HG02759 (cell line): ENCODE results near the gene BIRC7.

ENCODE experiments used
- ATAC-seq: cut with Tn5 transposase; IDR thresholded peaks from one replicate; pipeline ENCODE4 v1.9.1; 2021; ENCODE audit warnings: mild to moderate bottlenecking, moderate library complexity; ENCODE audit not compliant: unreplicated experiment

Gene BIRC7

DNA sequence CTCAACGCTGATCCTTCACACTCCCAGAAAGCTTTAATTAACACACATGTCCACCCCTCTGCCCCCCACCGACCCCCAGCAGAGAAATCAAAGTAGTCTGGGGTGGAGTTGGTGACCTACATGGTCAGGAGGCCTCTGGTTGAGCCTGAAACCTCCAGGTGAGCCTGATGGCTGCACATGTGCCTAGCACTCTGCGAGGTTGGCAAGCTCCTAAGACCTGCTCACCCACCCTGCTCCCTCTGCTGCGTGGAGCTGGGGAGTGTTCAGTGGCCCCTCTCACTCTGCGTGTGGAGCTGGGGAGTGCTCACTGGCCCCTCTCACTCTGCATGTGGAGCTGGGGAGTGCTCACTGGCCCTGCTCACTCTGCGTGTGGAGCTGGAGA is 11.9 kb upstream of the BIRC7 start:
- no peak for ATAC-seq

- no peak for ATAC-seq
Observed at GRCh38 chr20:63224412-63225081, 11.2 kb upstream of the BIRC7 start.

GRCh38 chr20:63225082-63225454 is 10.6 kb upstream of the BIRC7 start:
- ATAC-seq = no peak

GRCh38 chr20:63226042-63226943 is 9.4 kb upstream of the BIRC7 start:
- ATAC-seq = no peak

GRCh38 chr20:63227260-63227659 is 8.4 kb upstream of the BIRC7 start:
- ATAC-seq = no peak

DNA sequence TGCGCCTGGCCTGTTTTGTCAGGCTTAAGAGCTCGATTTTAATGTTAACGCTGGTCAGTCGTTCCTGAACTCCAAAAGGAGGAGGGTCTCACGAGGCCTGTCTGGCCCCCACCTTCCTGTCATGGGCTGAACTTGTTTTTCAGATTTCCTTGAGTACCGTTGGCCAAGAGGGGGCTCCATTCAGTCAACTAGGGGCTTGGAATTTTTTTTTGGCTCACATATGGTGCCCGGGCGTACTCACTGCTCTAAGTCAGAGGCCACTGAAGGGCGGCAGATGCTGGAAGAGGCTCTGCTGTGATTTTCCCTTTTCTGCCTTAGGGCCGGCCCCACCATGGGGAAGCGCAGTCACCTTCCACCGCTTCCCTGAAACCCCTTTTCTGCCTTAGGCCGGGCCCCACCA is 6.9 kb upstream of the BIRC7 start:
- no peak for ATAC-seq

- ATAC-seq = no peak
Observed at GRCh38 chr20:63230800-63231268, 4.9 kb upstream of the BIRC7 start.

- ATAC-seq = no peak
Observed at GRCh38 chr20:63232235-63233060, 3.3 kb upstream of the BIRC7 start.

- no peak for ATAC-seq
Observed at GRCh38 chr20:63233061-63233344, 2.7 kb upstream of the BIRC7 start.

DNA sequence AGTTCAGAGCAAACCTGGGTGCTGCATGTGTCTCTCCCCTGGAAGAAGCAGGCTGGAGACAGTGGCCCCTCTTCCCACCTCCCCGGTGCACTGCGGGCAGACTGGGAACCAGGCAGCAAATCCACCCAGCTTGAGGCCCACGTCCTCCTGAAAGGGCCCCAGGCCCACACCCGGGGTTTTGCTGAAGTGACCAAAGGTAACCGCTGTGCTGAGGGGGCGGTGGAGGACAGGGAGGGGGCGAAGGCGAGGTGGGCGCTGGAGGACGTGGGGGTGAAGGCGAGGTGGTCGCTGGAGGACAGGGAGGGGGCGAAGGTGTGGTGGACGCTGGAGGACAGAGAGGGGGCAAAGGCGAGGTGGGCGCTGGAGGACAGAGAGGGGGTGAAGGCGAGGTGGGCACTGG is 1.8 kb upstream of the BIRC7 start:
- ATAC-seq = no peak

- ATAC-seq = no peak
Observed at GRCh38 chr20:63234693-63235398, 859 bp upstream of the BIRC7 start.

GRCh38 chr20:63236116-63236837 is 572 bp downstream of the BIRC7 start:
- ATAC-seq = no peak

DNA sequence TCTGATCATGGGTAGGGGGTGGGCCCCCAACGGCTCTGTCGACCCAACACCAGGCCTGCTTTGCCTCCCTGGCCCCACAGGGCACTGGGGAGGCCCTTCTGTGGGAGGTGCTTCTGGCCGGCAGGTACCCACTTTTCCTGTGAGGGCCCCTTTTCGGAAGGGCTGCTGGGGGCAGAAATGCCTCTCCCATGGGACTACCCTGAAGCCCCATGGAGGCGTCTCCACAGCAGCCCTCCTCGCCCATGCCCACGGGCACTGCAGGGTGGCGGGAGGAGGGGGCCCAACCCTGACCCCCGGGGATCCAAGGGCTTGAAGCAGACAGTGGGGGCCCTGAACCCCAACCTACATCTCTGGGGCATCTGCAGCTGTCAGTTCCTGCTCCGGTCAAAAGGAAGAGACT is 2.3 kb downstream of the BIRC7 start:
- no peak for ATAC-seq

GRCh38 chr20:63238514-63239125 is 2.9 kb downstream of the BIRC7 start:
- no peak for ATAC-seq

DNA sequence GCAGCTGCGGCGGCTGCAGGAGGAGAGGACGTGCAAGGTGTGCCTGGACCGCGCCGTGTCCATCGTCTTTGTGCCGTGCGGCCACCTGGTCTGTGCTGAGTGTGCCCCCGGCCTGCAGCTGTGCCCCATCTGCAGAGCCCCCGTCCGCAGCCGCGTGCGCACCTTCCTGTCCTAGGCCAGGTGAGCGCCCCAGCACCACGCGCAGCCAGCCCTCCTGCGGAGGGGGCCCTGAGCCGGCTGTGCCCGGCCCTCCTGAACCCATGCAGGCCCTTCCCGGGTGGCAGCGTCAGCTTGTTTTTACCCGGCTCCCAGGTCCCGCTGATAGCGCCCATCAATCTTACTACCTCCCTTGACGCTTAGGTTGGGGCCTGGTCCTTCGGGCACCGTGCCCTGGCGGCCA is 3.7 kb downstream of the BIRC7 start:
- ATAC-seq = no peak

- no peak for ATAC-seq
Observed at GRCh38 chr20:63240004-63240403, 4.3 kb downstream of the BIRC7 start.

DNA sequence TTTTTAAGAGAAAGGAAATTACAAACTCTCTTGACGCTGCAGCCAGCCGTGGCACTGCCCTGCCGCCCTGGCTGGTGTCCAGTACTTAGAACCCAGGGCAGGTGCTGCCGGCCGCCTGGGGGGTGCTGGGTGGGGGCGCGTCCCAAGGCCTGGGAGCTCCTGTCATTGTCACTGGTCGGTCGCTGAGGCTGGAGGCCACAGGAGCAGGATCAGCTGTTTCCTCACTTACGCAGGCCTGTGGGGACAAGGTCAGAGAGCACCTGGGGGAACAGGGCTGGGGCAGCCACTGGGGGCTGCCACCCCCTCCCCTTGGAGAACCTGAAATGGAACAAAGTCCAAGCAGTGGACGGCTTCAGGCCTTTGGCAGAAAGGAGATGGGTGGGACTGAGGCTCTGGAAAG is 5.6 kb downstream of the BIRC7 start:
- no peak for ATAC-seq

DNA sequence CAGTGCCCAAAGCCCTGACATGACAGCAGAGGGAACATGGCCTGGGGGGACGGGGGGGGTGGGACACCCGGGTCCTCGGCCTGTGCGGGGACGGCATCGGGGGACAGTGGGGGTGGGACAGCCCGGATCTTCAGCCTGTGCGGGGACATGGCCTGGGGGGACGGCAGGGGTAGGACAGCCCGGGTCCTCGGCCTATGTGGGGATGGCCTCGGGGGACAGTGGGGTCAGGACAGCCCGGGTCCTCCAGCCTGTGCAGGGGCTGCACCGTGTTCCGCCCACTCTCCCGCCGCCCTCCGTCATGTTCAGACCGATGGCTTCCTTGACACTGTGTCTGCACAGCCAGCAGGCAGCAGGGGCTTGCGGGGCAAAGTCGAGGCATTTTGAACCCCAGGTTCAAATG is 7.0 kb downstream of the BIRC7 start:
- no peak for ATAC-seq

- ATAC-seq = no peak
Observed at GRCh38 chr20:63243604-63244247, 8.0 kb downstream of the BIRC7 start.
